ENCODE measurements around the gene SIRPB2. TPM values are rescaled to one million over a fixed set of nuclear protein-coding genes. Genes with fewer than 3 reads are reported as not detected.
A peak's percentile ranks its signal among the peaks of the same experiment; 100 is the strongest.

Gene SIRPB2
- polyA plus RNA-seq, 1 donor from 2014 or later: not detected

DNA sequence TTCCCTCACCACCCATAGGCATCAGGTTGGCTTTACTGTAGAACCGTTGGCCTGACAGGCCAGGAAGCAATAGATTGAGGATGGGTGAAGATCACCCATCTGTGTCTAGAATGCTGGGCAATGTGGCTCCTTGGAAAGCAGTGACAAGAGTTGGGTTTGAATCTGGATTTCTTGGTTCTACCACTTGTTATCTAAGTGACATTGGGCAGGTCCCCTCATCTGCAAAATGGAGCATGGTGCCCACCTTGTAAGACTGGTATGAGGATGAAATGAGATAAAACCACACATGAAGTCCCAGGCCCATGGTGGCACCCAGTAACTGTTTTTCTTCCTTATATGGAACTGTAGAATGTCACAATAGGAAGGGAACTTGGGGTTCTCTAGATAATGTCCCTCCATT is 22.6 kb upstream of the SIRPB2 start:
- Histone ChIP-seq H3F3A (ENCODE audit: insufficient read depth, low read length, poor library complexity, severe bottlenecking) (no peaks in the 10 kb centered on the region), H3K4me3 (ENCODE audit: low read length) (no peak overlapping the region), H3K9me2 (ENCODE audit: insufficient read depth, low read length) (no peaks in the 10 kb centered on the region), H3K27ac (ENCODE audit: low read length) (no peak overlapping the region), H3K79me2 (replicated peaks; ENCODE audit: insufficient read depth, low read length) (no peaks in the 10 kb centered on the region), H2AFZ (ENCODE audit: low read depth, low read length) (no peak overlapping the region), H3K9ac (ENCODE audit: low read length) (no peak overlapping the region), H3K27me3 (ENCODE audit: insufficient read depth, low read depth, low read length) (no peaks in the 10 kb centered on the region), H3K9me3 (ENCODE audit: low read length) (no peaks in the 10 kb centered on the region), H3K4me2 (ENCODE audit: low read length) (no peak overlapping the region), H4K20me1 (ENCODE audit: insufficient read depth) (no peaks in the 10 kb centered on the region), H3K36me3 (ENCODE audit: insufficient read depth, low read length) (no peaks in the 10 kb centered on the region)
- TF ChIP-seq, protein P1, sequence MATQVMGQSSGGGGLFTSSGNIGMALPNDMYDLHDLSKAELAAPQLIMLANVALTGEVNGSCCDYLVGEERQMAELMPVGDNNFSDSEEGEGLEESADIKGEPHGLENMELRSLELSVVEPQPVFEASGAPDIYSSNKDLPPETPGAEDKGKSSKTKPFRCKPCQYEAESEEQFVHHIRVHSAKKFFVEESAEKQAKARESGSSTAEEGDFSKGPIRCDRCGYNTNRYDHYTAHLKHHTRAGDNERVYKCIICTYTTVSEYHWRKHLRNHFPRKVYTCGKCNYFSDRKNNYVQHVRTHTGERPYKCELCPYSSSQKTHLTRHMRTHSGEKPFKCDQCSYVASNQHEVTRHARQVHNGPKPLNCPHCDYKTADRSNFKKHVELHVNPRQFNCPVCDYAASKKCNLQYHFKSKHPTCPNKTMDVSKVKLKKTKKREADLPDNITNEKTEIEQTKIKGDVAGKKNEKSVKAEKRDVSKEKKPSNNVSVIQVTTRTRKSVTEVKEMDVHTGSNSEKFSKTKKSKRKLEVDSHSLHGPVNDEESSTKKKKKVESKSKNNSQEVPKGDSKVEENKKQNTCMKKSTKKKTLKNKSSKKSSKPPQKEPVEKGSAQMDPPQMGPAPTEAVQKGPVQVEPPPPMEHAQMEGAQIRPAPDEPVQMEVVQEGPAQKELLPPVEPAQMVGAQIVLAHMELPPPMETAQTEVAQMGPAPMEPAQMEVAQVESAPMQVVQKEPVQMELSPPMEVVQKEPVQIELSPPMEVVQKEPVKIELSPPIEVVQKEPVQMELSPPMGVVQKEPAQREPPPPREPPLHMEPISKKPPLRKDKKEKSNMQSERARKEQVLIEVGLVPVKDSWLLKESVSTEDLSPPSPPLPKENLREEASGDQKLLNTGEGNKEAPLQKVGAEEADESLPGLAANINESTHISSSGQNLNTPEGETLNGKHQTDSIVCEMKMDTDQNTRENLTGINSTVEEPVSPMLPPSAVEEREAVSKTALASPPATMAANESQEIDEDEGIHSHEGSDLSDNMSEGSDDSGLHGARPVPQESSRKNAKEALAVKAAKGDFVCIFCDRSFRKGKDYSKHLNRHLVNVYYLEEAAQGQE (IDR thresholded peaks at IDR 0.05; ENCODE audit: borderline replicate concordance): no peak
- TF ChIP-seq EP300 (conservative IDR thresholded peaks at IDR 0.05; ENCODE audit: poor library complexity, severe bottlenecking) (no peak), MXI1 (conservative IDR thresholded peaks at IDR 0.05; ENCODE audit: poor library complexity, severe bottlenecking) (no peak)

- Histone ChIP-seq H3K27ac (ENCODE audit: low read length) (no peak overlapping the region), H3K9ac (ENCODE audit: low read length) (no peak overlapping the region), H3K27me3 (ENCODE audit: insufficient read depth, low read depth, low read length) (no peaks in the 10 kb centered on the region), H3K9me3 (ENCODE audit: low read length) (no peaks in the 10 kb centered on the region), H3K79me2 (replicated peaks; ENCODE audit: insufficient read depth, low read length) (no peaks in the 10 kb centered on the region), H3K9me2 (ENCODE audit: insufficient read depth, low read length) (no peaks in the 10 kb centered on the region), H4K20me1 (ENCODE audit: insufficient read depth) (no peaks in the 10 kb centered on the region), H3F3A (ENCODE audit: insufficient read depth, low read length, poor library complexity, severe bottlenecking) (no peaks in the 10 kb centered on the region), H3K36me3 (ENCODE audit: insufficient read depth, low read length) (no peaks in the 10 kb centered on the region), H2AFZ (ENCODE audit: low read depth, low read length) (no peak overlapping the region), H3K4me2 (ENCODE audit: low read length) (no peak overlapping the region), H3K4me3 (ENCODE audit: low read length) (no peak overlapping the region)
- peak; percentile 45 for TF ChIP-seq SMC3 (conservative IDR thresholded peaks at IDR 0.05; ENCODE audit: poor library complexity)
- no peak for TF ChIP-seq EZH2 (IDR thresholded peaks at IDR 0.05; ENCODE audit: borderline replicate concordance, insufficient read depth, low read length, poor library complexity, severe bottlenecking)
- TF ChIP-seq CTCF (IDR thresholded peaks at IDR 0.05; ENCODE audit: poor library complexity, severe bottlenecking): peak; percentile 67
- no peak for TF ChIP-seq POLR2AphosphoS5 (IDR thresholded peaks at IDR 0.05)
- TF ChIP-seq TAF1 (IDR thresholded peaks at IDR 0.05; ENCODE audit: low read depth): no peak
- peak; percentile 15 for TF ChIP-seq MXI1 (conservative IDR thresholded peaks at IDR 0.05; ENCODE audit: poor library complexity, severe bottlenecking)
- TF ChIP-seq RAD21 (conservative IDR thresholded peaks at IDR 0.05): peak; percentile 59
- TF ChIP-seq, protein P1 (IDR thresholded peaks at IDR 0.05; ENCODE audit: borderline replicate concordance): no peak
- no peak for TF ChIP-seq EP300 (conservative IDR thresholded peaks at IDR 0.05; ENCODE audit: poor library complexity, severe bottlenecking)
Measured at GRCh38 chr20:1509237-1509636, 18.0 kb upstream of the SIRPB2 start.
